ENCODE measurements around the gene STK16.

Gene STK16

GRCh38 chr2:219290381-219291171 lies 45.3 kb downstream of the STK16 start:
- no peak for FAIRE-seq

- no peak for FAIRE-seq
Measured at GRCh38 chr2:219291394-219291793, 46.1 kb downstream of the STK16 start.

- FAIRE-seq: no peak
Measured at GRCh38 chr2:219291910-219292490, 46.7 kb downstream of the STK16 start.

DNA sequence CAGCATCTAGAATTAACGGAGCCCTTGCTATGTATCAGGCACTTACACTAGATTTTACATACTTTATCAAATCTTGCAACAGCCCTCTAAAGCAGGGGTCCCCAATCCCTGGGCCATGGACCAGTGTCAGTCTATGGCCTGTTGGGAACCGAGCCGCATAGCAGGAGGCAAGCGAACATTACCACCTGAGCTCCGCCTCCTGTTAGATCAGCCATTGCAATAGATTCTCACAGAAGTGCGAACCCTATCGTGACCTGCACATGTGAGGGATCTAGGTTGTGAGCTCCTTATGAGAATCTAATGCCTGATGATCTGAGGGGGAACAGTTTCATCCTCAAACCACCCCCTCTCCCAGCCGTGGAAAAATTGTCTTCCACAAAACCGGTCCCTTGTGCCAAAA lies 47.3 kb downstream of the STK16 start:
- FAIRE-seq: no peak

DNA sequence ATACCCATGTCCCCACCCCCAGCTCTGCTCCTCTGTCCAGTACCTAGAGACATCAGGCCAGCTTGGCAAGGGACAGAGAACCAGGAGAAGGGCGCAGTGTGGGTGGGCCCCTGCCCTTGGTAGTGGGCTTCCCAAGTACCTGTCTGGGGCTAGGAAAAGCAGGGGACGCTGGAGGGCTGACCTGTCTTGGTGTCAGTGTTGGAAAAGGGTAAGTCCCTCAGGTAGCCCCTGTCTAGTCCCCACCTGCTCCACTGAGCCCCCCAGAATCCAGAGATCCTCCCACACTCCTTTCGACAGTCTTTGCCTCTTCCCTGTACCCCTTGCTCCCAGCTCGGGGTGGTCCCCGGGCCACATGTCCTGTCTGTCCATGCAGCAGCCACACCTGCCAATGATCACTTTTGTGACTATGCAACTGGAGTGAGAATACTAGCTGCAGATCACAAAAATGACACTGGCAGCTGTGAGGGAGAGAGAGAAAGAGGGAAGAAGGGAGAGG lies 48.5 kb downstream of the STK16 start:
- no peak for FAIRE-seq

DNA sequence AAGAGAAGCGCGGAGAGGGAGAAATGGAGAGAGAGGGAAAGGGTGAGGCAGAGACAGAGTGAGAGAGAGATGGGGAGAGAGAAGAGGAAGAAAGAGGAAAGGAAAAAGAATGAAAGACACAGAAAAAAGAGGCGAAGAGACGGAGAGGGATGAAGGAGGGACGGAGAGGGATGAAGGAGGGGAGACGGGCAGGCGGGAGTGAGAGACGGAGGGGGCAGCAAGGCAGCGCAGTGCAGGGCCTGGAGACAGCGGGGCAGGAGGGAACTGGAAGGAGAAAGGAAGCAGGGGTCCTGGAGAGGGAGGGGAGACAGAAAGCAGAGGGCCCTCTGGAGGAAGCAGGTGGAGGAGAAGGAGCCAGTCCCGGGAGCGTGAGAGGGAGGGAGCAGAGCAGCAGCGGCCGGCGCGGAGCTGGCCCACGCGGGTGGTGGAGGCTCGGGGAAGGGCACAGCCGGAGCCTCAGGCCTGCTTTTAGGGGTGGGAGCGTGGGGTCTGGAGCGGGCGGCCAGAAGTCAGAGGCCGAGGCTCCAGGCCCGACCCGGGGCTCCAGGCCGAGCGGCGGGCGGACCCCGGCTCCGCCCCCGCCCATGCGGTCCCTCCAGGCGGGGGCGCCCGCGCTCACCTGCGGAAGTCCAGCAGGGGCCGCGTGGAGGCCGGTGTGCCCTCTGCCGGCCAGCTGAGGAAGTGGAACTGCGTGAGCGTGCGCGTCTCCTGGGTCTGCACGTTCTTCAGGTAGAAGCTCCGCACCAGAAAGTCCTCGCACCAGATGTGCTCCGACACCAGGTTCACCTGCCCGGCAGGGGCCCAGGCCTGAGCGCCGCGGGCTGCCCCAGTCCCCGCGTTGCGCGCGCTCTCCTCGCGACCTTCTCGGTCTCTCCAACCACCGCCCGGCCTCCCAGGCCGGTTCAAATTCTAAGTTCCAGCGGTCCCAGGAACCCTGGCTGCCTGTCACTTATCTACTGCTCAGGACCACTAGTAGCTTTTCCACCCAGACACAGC lies 49.4 kb downstream of the STK16 start:
- FAIRE-seq: no peak

GRCh38 chr2:219296142-219296541 lies 50.9 kb downstream of the STK16 start:
- FAIRE-seq: no peak

- FAIRE-seq: no peak
Measured at GRCh38 chr2:219296631-219297391, 51.5 kb downstream of the STK16 start.

DNA sequence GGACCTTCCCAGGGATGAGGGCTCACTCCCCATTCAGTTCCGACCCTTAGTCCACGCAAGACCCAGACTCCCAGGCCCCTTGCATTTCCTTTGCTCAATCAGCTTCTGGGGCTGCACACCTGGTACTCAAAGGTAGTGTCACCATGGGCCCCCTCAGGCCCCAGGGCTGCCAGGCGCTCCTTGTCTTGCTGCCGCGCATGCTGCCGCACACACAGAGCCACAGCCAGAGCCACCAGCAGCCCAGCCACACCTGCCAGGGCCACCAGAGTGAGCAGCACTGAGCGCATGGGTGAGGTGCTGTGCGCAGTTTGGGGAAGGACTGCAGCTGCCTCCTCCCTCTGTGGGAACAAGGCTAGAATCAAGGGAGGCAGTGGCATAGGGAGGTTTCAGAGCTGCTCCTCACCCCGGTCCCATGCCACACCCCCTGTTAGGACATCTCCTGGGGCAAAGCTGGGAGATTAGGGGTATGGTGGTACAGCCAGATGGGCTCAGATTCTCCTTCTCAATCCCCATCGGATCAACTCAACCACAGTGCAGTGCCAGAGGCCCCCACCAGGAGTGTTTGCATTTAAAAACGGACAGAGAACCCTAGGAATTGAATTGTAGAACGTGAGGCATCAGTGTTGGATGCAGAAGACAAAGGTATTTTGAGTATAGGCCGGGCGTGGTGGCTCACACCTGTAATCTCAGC lies 52.6 kb downstream of the STK16 start:
- FAIRE-seq: no peak

- no peak for FAIRE-seq
Measured at GRCh38 chr2:219298759-219299371, 53.6 kb downstream of the STK16 start.

GRCh38 chr2:219299372-219299760 lies 54.1 kb downstream of the STK16 start:
- no peak for FAIRE-seq

Measured in islet of Langerhans (tissue), 1 donor.